Body of pancreas (tissue), 4 donors: ENCODE results near the gene NPR2. TPM values are rescaled to one million over a fixed set of nuclear protein-coding genes. Genes with fewer than 3 reads are reported as not detected.

ENCODE experiments used
- ATAC-seq: fragments of 150-250 bp; one replicate; pipeline ENCODE4 v1.9.1; 2016
- DNase-seq, 4 donors: peaks; one replicate each; pipeline ENCODE4 v3.0.0-alpha.2; 2019
- H3K27ac ChIP-seq, 4 donors: fragments of 200-600 bp; sonication (generic); 1 replicate in 3 of 4; 2 replicates in 1 of 4; pipeline versions ENCODE4 v1.5.1 to v1.6.1; 2016 to 2019; ENCODE audit warnings: mild to moderate bottlenecking in 1 of 4, mixed read lengths in 1 of 4, moderate library complexity in 1 of 4
- H3K27me3 ChIP-seq, 2 donors: fragments of 200-600 bp; sonication (generic); one replicate each; pipeline ENCODE4 v1.6.0; 2016; ENCODE audit warnings: mild to moderate bottlenecking in 1 of 2
- H3K36me3 ChIP-seq, 2 donors: fragments of 200-600 bp; sonication (generic); replicated peaks in 1 of 2; 2 replicates each; pipeline ENCODE4 v1.5.1; 2016; ENCODE audit warnings: low read depth in 2 of 2; ENCODE audit not compliant: insufficient read depth in 1 of 2
- H3K4me1 ChIP-seq: fragments of 200-600 bp; sonication (generic); one replicate; pipeline ENCODE4 v1.6.0; 2016
- H3K4me3 ChIP-seq, 2 donors: fragments of 200-600 bp; sonication (generic); 1 replicate in 1 of 2; 2 replicates in 1 of 2; pipeline ENCODE4 v1.5.1; 2016 to 2019
- H3K9me3 ChIP-seq, 3 donors: fragments of 200-600 bp; sonication (generic); 1 replicate in 2 of 3; 2 replicates in 1 of 3; pipeline ENCODE4 v1.5.1; 2016
- CTCF ChIP-seq, 7 experiments: fragments of 450-650 bp in 4 of 7; fragments of 200-600 bp in 3 of 7; sonication (generic) in 3 of 7; IDR thresholded peaks; one replicate each; pipeline ENCODE4 v1.5.1; 2016 to 2019; ENCODE audit warnings: antibody characterized with exemption in 7 of 7
- POLR2A ChIP-seq, 3 donors: fragments of 450-650 bp; IDR thresholded peaks; one replicate each; pipeline ENCODE4 v1.6.1; 2016; ENCODE audit warnings: antibody characterized with exemption in 3 of 3, mild to moderate bottlenecking in 2 of 3
- WGBS, 2 donors: methylation state at CpG; one replicate each; pipeline ENCODE4 v1.1.5; 2017; 5-methylcytosine and 5-hydroxymethylcytosine counted together
- intact Hi-C: fragments of 100-400 bp; cut with DNase I; formaldehyde crosslinking; loops from one replicate; pipeline ENCODE4 v1.15.1; 2023
- total RNA-seq, 2 donors: library from RNA; depleted of rRNA; stranded (reverse); fragments of >200 nt; gene quantifications; one replicate each; pipeline ENCODE4 v1.1.0, GENCODE V29; 2016

Gene NPR2
- total RNA-seq, 2 donors from 2014 or later: 5.4 to 20.1 TPM

GRCh38 chr9:35806101-35806500, 14.7 kb downstream of the NPR2 start:
- Histone ChIP-seq H3K36me3 (peaks cover 0 to 3% of the 10 kb centered on the region in 2 donors), H3K9me3 (no peaks in the 10 kb centered on the region), H3K4me1 (peaks cover 2% of the 10 kb centered on the region), H3K27ac (no peak overlapping the region), H3K27me3 (no peaks in the 10 kb centered on the region), H3K4me3 (no peak overlapping the region)
- TF ChIP-seq CTCF (IDR thresholded peaks at IDR 0.05) (no peak), POLR2A (IDR thresholded peaks at IDR 0.05) (no peak)
- DNase-seq (no peak), ATAC-seq (no peak)
- 96 to 99% methylated on average over 8 of the region's 8 CpGs for WGBS, 2 donors
- intact Hi-C loops: no loop called here

- H3K4me3 ChIP-seq: no peak overlapping the region
- WGBS, 2 donors: 87 to 90% methylated on average over 9 of the region's 9 CpGs
Measured at GRCh38 chr9:35808433-35808832, 17.0 kb downstream of the NPR2 start.

DNA sequence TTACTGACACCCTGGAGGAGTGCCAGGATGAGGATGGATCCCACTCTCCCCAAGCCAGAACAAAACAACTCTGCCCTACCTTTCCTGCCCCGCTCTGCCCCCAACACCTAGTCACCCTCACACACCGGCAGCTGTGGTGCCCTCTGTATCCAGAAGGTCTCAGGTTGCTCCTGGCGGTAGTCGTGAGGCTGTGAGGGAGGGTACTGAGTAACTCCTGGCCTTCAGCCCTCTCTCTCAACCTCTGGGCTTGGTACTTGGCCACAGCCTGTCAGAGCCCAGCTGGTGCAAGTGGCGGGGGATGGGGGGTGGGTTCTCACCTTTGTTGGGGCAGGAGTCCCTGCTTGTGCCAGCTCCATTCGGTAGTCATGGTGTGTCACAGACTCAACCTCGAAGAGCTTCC, 18.7 kb downstream of the NPR2 start:
- peaks cover 33% of the 10 kb centered on the region for H3K4me1 ChIP-seq
- no peaks in the 10 kb centered on the region for H3K27me3 ChIP-seq
- DNase-seq: no peak
- ATAC-seq: no peak
- no peak overlapping the region for H3K4me3 ChIP-seq
- TF ChIP-seq POLR2A (IDR thresholded peaks at IDR 0.05) (no peak), CTCF (IDR thresholded peaks at IDR 0.05) (no peak)
- no peaks in the 10 kb centered on the region for H3K9me3 ChIP-seq
- WGBS, 2 donors: 90 to 96% methylated on average over 3 to 7 of the region's 7 CpGs
- peaks cover 0 to 3% of the 10 kb centered on the region in 2 donors for H3K36me3 ChIP-seq
- no peak overlapping the region for H3K27ac ChIP-seq
- intact Hi-C loops: no loop called here

More at GRCh38 chr9:35808433-35808832, 17.0 kb downstream of the NPR2 start:
- no peaks in the 10 kb centered on the region for H3K27me3 ChIP-seq
- peaks cover 23% of the 10 kb centered on the region for H3K4me1 ChIP-seq
- H3K9me3 ChIP-seq: no peaks in the 10 kb centered on the region
- peaks cover 0 to 3% of the 10 kb centered on the region in 2 donors for H3K36me3 ChIP-seq
- ATAC-seq (no peak), DNase-seq (no peak)
- intact Hi-C loops: no loop called here
- TF ChIP-seq POLR2A (IDR thresholded peaks at IDR 0.05) (no peak), CTCF (IDR thresholded peaks at IDR 0.05) (no peak)
- no peak overlapping the region for H3K27ac ChIP-seq

DNA sequence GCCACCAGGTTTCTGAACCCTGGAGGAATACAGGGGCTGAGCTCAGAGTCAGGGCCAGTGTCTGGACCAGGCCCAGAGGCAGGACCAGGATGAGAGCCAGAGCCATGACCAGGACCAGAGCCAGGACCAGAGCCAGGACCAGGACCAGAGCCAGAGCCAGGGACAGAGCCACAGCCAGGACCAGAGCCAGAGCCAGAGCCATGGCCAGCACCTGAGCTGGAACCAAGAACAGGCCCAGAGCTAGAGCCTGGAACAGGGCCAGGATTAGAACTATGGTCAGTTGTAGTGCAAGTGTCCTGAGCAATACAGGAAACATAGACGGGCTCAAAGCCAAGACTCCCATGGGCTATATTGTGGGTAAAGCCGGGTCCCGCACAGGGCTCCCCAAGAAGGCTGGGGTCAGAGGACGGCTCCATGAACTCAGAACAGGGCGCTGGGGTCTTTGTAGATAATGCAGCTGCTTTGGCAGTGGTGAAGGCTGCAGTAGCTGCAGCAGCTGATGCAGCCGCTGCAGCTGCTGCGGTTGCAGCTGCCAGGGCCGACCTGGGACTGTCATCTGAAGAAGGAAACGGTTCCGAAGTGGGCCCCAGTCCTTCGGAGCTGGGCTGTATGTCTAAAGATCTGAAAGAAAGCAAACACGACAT, 20.1 kb downstream of the NPR2 start:
- peak overlapping the region in 1 of 2 donors; percentile 22 for H3K4me3 ChIP-seq
- no peaks in the 10 kb centered on the region for H3K9me3 ChIP-seq
- DNase-seq (peak; percentile 43 to 78 (median 54)), ATAC-seq (no peak)
- whole genome bisulfite sequencing, 2 donors: 11% methylated on average over 10 to 12 of the region's 12 CpGs
- TF ChIP-seq POLR2A (IDR thresholded peaks at IDR 0.05) (no peak), CTCF (IDR thresholded peaks at IDR 0.05) (no peak)
- peaks cover 33% of the 10 kb centered on the region for H3K4me1 ChIP-seq
- intact Hi-C loops: no loop called here
- no peaks in the 10 kb centered on the region for H3K27me3 ChIP-seq
- H3K27ac ChIP-seq: peak overlapping the region in 2 of 4 donors; percentile 80 to 84
- H3K36me3 ChIP-seq: no peaks in the 10 kb centered on the region
